ENCODE results near the gene PCDH11X.
A peak's percentile ranks its signal among the peaks of the same experiment; 100 is the strongest.
"Not testable (repeated sequence)": the region's sequence is repeated elsewhere in the genome, so short reads cannot be mapped to it uniquely, and the experiment has no call there.

PCDH11X gene, protein sequence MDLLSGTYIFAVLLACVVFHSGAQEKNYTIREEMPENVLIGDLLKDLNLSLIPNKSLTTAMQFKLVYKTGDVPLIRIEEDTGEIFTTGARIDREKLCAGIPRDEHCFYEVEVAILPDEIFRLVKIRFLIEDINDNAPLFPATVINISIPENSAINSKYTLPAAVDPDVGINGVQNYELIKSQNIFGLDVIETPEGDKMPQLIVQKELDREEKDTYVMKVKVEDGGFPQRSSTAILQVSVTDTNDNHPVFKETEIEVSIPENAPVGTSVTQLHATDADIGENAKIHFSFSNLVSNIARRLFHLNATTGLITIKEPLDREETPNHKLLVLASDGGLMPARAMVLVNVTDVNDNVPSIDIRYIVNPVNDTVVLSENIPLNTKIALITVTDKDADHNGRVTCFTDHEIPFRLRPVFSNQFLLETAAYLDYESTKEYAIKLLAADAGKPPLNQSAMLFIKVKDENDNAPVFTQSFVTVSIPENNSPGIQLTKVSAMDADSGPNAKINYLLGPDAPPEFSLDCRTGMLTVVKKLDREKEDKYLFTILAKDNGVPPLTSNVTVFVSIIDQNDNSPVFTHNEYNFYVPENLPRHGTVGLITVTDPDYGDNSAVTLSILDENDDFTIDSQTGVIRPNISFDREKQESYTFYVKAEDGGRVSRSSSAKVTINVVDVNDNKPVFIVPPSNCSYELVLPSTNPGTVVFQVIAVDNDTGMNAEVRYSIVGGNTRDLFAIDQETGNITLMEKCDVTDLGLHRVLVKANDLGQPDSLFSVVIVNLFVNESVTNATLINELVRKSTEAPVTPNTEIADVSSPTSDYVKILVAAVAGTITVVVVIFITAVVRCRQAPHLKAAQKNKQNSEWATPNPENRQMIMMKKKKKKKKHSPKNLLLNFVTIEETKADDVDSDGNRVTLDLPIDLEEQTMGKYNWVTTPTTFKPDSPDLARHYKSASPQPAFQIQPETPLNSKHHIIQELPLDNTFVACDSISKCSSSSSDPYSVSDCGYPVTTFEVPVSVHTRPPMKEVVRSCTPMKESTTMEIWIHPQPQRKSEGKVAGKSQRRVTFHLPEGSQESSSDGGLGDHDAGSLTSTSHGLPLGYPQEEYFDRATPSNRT (N-terminal part only)

DNA sequence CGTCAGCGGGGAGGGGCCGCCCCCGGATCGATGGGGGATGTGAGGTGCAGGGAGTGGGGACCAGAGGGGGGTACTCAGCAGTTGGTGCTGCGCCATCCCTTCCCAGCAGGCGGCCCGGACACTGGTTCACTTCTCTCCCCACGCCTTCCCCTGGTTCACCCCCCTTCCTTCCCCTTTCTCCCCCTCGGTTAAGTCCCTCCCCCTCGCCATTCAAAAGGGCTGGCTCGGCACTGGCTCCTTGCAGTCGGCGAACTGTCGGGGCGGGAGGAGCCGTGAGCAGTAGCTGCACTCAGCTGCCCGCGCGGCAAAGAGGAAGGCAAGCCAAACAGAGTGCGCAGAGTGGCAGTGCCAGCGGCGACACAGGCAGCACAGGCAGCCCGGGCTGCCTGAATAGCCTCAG, at the start of gene PCDH11X:
TSS of gene PCDH11X (plus strand) at position 241 of the 400 bp plus-strand sequence. CDS start 56,130 bp downstream, outside the sequence.
- peak within 1 kb of the TSS; percentile 67 for H3K4me3 ChIP-seq (ENCODE audit: low read depth, low read length)
- H3K27me3 ChIP-seq (ENCODE audit: control insufficient read depth, insufficient read depth, low read length): peaks cover 47% of the 10 kb centered on the region
- H3K27ac ChIP-seq (ENCODE audit: low read depth, low read length); H3K36me3 ChIP-seq (ENCODE audit: control insufficient read depth, insufficient read depth, low read length); H3K9ac ChIP-seq (ENCODE audit: low read depth, low read length); H3K4me1 ChIP-seq (ENCODE audit: control insufficient read depth, insufficient read depth, low read length); H3K9me3 ChIP-seq (ENCODE audit: control insufficient read depth, insufficient read depth, low read length): not testable (repeated sequence)

DNA sequence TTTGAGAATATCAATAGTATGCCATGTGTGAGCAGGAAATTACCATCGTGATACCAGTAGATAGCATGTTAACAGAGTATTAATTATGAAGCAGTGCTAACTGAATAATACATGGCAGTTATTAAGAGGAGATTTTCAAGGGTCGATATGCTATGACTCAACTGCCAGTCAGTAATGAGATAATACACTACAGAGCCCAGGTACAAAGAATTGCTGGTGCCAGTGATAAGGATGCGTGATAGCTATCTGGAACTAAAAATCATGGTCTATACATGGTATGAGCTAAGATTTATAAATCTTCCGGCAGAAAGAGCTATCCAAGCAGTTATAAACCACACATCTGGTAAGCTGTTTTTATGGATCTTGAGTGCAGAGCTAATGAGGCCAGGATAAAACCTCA, 31.7 kb upstream of the PCDH11X start:
- H3K27me3 ChIP-seq (ENCODE audit: control insufficient read depth, insufficient read depth, low read length); H3K9ac ChIP-seq (ENCODE audit: low read depth, low read length); H3K4me3 ChIP-seq (ENCODE audit: low read depth, low read length); H3K36me3 ChIP-seq (ENCODE audit: control insufficient read depth, insufficient read depth, low read length); H3K4me1 ChIP-seq (ENCODE audit: control insufficient read depth, insufficient read depth, low read length); H3K9me3 ChIP-seq (ENCODE audit: control insufficient read depth, insufficient read depth, low read length); H3K27ac ChIP-seq (ENCODE audit: low read depth, low read length): not testable (repeated sequence)

DNA sequence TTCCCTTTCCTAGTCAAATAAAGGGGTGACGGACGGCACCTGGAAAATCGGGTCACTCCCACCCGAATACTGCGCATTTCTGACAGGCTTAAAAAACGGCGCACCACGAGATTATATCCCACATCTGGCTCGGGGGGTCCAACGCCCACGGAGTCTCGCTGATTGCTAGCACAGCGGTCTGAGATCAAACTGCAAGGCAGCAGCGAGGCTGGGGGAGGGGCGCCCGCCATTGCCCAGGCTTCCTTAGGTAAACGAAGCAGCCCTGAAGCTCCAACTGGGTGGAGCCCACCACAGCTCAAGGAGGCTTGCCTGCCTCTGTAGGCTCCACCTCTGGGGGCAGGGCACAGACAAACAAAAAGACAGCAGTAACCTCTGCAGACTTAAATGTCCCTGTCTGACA, 26.2 kb upstream of the PCDH11X start:
- H3K27ac ChIP-seq (ENCODE audit: low read depth, low read length); H3K27me3 ChIP-seq (ENCODE audit: control insufficient read depth, insufficient read depth, low read length); H3K9ac ChIP-seq (ENCODE audit: low read depth, low read length); H3K36me3 ChIP-seq (ENCODE audit: control insufficient read depth, insufficient read depth, low read length); H3K4me3 ChIP-seq (ENCODE audit: low read depth, low read length); H3K4me1 ChIP-seq (ENCODE audit: control insufficient read depth, insufficient read depth, low read length); H3K9me3 ChIP-seq (ENCODE audit: control insufficient read depth, insufficient read depth, low read length): not testable (repeated sequence)

DNA sequence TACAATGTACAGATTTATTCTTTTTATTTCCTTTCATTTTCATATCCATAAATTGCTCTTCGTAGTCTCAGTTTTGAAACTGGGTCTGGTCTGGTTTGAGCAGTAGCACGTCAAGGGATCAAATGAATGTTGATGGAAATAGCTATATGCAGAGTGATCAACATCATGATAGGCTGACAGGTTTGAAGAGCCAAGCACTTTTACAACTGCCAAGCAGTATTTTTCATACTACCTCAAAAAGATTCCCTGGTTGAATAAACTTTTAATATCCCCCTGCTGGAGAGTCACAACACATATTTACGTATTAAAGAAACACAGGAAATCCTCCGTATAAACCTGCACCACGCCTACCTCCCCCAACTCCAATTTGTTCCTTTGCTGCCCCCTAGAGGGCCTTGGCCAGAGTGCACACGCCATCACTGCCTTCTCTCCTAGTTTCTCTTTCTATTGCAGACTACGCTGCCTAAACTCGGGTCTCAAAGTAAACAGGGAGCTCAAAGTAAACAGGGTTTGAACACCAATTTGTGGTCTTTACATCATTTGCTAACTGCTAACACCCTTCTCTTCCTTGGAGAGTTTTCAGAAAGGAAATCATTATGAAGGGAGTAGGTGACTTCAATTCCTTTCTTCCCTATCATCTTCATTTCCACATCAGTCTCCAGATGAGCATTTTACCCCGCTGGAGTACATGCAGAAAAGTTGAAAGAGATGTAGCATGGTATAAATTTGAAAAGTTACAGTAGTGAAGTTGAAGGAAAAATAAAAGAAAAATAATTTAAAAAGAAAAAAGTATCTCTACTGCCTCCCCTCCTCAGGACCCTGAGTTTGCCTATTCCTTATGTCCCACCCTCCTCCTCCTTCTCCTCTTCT, 8.3 kb upstream of the PCDH11X start:
- H3K4me1 ChIP-seq (ENCODE audit: control insufficient read depth, insufficient read depth, low read length); H3K4me3 ChIP-seq (ENCODE audit: low read depth, low read length); H3K27me3 ChIP-seq (ENCODE audit: control insufficient read depth, insufficient read depth, low read length); H3K9me3 ChIP-seq (ENCODE audit: control insufficient read depth, insufficient read depth, low read length); H3K27ac ChIP-seq (ENCODE audit: low read depth, low read length); H3K36me3 ChIP-seq (ENCODE audit: control insufficient read depth, insufficient read depth, low read length); H3K9ac ChIP-seq (ENCODE audit: low read depth, low read length): not testable (repeated sequence)

DNA sequence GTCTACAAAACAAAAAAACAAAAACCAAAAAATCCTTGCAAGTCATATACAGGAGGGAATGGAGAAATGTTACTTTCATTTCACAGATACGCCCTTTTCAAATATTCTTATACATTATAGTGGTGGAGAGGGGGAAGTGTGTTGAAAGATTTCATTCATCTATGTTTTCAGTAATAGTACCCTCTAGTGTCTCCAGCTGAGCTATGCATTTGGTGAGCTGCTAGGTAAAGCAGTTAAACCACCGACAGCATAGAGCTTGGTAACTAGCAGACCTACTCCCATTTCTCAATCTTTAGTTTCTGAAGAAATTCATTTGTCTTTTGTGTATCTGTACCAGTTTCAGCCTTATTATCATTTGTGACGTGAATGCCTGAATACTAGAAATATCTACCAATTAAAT, 5.2 kb upstream of the PCDH11X start:
- H3K4me1 ChIP-seq (ENCODE audit: control insufficient read depth, insufficient read depth, low read length); H3K4me3 ChIP-seq (ENCODE audit: low read depth, low read length); H3K27ac ChIP-seq (ENCODE audit: low read depth, low read length); H3K9ac ChIP-seq (ENCODE audit: low read depth, low read length); H3K36me3 ChIP-seq (ENCODE audit: control insufficient read depth, insufficient read depth, low read length); H3K9me3 ChIP-seq (ENCODE audit: control insufficient read depth, insufficient read depth, low read length): not testable (repeated sequence)
- peaks cover 12% of the 10 kb centered on the region for H3K27me3 ChIP-seq (ENCODE audit: control insufficient read depth, insufficient read depth, low read length)

DNA sequence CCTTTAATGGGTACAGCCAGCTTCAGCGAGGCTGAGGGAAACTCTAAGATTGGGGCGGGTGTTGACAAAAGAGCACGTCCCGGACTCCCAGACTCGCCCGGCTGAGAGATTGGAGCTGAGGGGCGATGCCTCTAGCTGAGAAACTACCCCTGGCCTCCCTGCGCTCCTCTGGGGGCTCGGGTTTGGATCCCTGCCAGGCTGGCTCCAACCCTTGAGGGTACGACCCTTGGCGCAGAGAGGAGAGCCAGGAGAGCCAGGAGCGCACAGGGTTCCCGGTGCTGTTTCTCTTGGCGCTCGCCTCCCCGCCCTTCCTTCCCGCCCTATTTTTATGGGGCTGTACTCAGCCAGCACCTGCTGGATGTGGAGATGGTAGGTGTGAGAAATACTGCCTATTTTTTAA, 833 bp downstream of the PCDH11X start:
- not testable (repeated sequence) for H3K9ac ChIP-seq (ENCODE audit: low read depth, low read length); H3K36me3 ChIP-seq (ENCODE audit: control insufficient read depth, insufficient read depth, low read length); H3K27ac ChIP-seq (ENCODE audit: low read depth, low read length); H3K4me1 ChIP-seq (ENCODE audit: control insufficient read depth, insufficient read depth, low read length); H3K9me3 ChIP-seq (ENCODE audit: control insufficient read depth, insufficient read depth, low read length)
- H3K27me3 ChIP-seq (ENCODE audit: control insufficient read depth, insufficient read depth, low read length): peaks cover 53% of the 10 kb centered on the region
- H3K4me3 ChIP-seq (ENCODE audit: low read depth, low read length): peak overlapping the region; percentile 67

DNA sequence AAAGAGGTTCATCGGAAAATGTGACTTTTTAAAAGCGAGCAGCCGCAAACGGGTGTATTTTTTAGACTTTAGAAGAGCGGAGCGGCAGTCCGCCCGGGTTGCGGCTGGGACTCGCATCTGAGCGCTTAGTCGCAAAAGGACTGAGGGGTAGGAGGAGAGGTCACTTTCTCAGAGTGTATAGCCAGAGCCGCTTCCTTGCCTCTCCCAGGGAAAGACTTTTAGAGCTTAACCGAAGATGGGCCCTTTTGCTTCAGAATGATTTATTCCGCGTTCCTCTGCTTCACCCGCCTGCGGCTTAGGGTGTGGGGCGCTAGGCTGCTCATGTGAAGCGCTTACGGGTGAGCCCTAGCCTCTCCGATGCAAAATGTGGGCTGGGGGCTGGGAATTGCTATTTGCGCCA, 1.5 kb downstream of the PCDH11X start:
- not testable (repeated sequence) for H3K9ac ChIP-seq (ENCODE audit: low read depth, low read length); H3K27ac ChIP-seq (ENCODE audit: low read depth, low read length); H3K9me3 ChIP-seq (ENCODE audit: control insufficient read depth, insufficient read depth, low read length); H3K4me1 ChIP-seq (ENCODE audit: control insufficient read depth, insufficient read depth, low read length); H3K36me3 ChIP-seq (ENCODE audit: control insufficient read depth, insufficient read depth, low read length)
- H3K27me3 ChIP-seq (ENCODE audit: control insufficient read depth, insufficient read depth, low read length): peaks cover 53% of the 10 kb centered on the region
- H3K4me3 ChIP-seq (ENCODE audit: low read depth, low read length): peak overlapping the region; percentile 67

DNA sequence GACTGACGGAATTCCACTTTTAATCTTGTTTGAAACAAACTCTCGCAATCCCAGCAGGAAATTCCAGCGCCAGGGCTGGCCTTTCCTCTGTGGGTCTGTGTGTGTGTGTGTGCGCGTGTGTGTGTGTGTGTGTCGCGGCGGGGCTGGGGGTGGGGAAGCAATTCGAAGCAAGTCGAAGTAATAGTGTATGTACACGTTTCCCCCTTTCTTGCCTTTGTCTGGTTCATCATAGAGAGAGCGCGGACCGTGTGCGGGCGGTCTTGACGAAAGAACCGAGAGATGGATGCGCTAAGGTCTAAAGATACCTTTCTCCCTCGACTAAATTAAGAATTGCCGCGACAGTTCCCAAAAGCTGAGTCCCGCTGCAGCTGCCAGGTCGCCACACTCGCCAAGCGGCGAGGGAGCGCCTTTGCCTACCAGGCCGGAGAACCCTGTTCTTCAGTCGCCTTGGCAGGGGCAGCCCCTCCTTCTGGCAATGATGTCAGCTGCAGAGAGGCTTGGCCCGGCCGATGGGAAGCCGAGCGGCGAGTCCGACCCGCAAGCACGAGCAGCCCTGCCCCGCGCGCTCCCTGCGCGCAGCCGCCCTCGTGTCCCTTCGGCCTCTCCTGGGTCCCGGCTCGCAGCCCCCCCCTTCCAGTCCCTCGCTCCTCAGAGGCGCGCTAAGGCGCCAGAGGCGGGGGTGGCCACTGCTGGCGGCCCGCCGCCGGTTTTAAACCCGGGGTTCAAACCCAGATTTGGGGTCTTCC, 2.6 kb downstream of the PCDH11X start:
- peak overlapping the region; percentile 67 for H3K4me3 ChIP-seq (ENCODE audit: low read depth, low read length)

DNA sequence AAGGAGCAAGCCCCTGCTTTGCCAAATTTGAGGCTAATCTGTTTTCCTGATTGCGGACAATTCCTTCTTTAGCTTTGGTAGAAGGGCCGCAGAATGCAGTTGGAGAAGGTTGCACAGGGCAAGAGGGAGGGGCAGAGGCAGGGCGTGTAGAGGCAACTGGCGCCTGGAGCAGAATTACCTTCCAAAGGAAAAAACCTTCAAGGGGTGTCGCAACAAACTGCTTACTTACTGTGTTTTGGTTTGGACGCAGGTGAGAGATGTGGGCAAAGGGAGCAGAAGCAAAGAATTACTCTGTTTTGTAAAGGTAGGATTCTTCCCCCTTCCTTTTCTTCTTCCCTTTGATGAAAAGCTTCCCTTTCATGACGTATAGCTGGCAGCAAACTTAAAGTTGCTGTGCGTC, 3.6 kb downstream of the PCDH11X start:
- H3K9ac ChIP-seq (ENCODE audit: low read depth, low read length); H3K4me1 ChIP-seq (ENCODE audit: control insufficient read depth, insufficient read depth, low read length); H3K9me3 ChIP-seq (ENCODE audit: control insufficient read depth, insufficient read depth, low read length); H3K36me3 ChIP-seq (ENCODE audit: control insufficient read depth, insufficient read depth, low read length); H3K27ac ChIP-seq (ENCODE audit: low read depth, low read length): not testable (repeated sequence)
- Histone ChIP-seq H3K27me3 (ENCODE audit: control insufficient read depth, insufficient read depth, low read length) (peaks cover 45% of the 10 kb centered on the region), H3K4me3 (ENCODE audit: low read depth, low read length) (peak overlapping the region; percentile 67)

More for the DNA sequence above, 2.6 kb downstream of the PCDH11X start:
- H3K27ac ChIP-seq (ENCODE audit: low read depth, low read length); H3K4me1 ChIP-seq (ENCODE audit: control insufficient read depth, insufficient read depth, low read length); H3K36me3 ChIP-seq (ENCODE audit: control insufficient read depth, insufficient read depth, low read length); H3K9me3 ChIP-seq (ENCODE audit: control insufficient read depth, insufficient read depth, low read length); H3K9ac ChIP-seq (ENCODE audit: low read depth, low read length): not testable (repeated sequence)
- peaks cover 53% of the 10 kb centered on the region for H3K27me3 ChIP-seq (ENCODE audit: control insufficient read depth, insufficient read depth, low read length)

DNA sequence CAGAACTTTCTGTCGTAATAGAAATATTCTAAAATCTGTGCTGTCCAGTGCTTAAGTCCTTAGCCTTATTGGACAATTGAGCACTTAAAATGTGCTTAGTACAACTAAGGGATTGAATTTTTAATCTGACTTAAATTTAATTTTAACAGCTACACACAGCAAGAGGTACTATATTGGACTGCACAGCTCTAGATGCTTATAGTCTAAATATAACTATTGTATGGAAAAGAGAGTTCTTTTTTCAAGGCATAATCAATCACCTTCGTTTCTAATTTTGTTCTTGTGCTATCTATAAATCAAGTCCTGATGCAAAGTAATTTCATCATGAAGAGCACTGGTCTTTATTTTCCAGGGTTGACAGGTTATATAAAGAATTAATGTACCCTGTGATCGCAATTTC, 38.4 kb downstream of the PCDH11X start:
- H3K4me1 ChIP-seq (ENCODE audit: control insufficient read depth, insufficient read depth, low read length); H3K4me3 ChIP-seq (ENCODE audit: low read depth, low read length); H3K27me3 ChIP-seq (ENCODE audit: control insufficient read depth, insufficient read depth, low read length); H3K27ac ChIP-seq (ENCODE audit: low read depth, low read length); H3K9me3 ChIP-seq (ENCODE audit: control insufficient read depth, insufficient read depth, low read length); H3K36me3 ChIP-seq (ENCODE audit: control insufficient read depth, insufficient read depth, low read length); H3K9ac ChIP-seq (ENCODE audit: low read depth, low read length): not testable (repeated sequence)

Data from HUES48 (cell line).